ENCODE measurements around the gene GP1BB. TPM values are rescaled to one million over a fixed set of nuclear protein-coding genes. Genes with fewer than 3 reads are reported as not detected.

The GP1BB gene
- total and polyA plus RNA-seq, 12 donors: 5.3 to 56.1 (median 9.5) TPM; not detected in 6

DNA sequence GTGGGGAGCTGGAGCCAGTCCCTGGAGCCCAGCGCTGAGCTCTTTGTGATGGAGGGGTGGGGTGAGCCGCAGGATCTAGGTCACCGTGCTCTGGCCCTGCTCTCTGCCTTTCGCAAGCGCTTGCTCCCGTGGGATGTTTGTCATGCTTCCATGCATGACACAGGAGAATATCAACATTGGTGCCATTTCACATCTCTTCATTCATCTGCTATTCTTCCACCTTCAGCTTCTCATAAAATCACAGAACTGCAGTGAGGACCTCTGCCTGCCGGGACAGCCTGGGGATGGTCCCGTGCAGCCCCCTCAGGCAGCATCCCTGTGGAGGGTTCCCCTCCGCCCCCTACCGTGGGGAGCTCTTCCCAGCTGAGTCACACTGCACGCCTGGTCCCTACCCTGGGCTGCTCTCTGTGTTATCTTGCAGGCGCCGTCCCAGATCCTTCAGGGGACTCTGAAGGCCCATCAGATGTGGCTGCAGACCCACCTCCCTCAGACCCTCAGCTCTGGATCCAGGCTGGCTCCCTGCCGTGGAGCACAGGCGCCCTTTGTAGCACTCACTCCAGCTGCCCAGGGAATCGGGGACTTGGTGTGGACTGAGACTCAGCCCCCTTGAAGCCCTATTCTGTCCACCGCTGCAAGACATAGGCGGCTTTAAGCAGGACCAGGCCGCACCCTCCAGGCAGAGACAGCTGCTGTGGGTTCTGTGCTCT, 14.1 kb upstream of the GP1BB start:
- DNase-seq: peak in 1 of 2 donors; percentile 73
- peaks cover 4 to 16% (median 6%) of the 10 kb centered on the region in 9 donors for H3K4me1 ChIP-seq
- 54 to 59% methylated on average over 19 of the region's 19 CpGs for WGBS, 2 donors
- intact Hi-C loops (cut with DNase I): loop anchor here in 1 of 10 donors (2.0 kb wide), 1 partner anchor 18 kb away; no protein-coding TSS in a partner anchor
- ATAC-seq: peak in 6 of 8 donors; percentile 41 to 72 (median 47)
- H3K36me3 ChIP-seq: no peaks in the 10 kb centered on the region
- H3K27ac ChIP-seq: no peak overlapping the region
- peaks cover 5 to 30% (median 11%) of the 10 kb centered on the region in 7 donors for H3K27me3 ChIP-seq
- H3K4me3 ChIP-seq: no peak overlapping the region
- no peaks in the 10 kb centered on the region for H3K9me3 ChIP-seq
- TF ChIP-seq, protein P1, sequence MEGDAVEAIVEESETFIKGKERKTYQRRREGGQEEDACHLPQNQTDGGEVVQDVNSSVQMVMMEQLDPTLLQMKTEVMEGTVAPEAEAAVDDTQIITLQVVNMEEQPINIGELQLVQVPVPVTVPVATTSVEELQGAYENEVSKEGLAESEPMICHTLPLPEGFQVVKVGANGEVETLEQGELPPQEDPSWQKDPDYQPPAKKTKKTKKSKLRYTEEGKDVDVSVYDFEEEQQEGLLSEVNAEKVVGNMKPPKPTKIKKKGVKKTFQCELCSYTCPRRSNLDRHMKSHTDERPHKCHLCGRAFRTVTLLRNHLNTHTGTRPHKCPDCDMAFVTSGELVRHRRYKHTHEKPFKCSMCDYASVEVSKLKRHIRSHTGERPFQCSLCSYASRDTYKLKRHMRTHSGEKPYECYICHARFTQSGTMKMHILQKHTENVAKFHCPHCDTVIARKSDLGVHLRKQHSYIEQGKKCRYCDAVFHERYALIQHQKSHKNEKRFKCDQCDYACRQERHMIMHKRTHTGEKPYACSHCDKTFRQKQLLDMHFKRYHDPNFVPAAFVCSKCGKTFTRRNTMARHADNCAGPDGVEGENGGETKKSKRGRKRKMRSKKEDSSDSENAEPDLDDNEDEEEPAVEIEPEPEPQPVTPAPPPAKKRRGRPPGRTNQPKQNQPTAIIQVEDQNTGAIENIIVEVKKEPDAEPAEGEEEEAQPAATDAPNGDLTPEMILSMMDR (IDR thresholded peaks at IDR 0.05): no peak

DNA sequence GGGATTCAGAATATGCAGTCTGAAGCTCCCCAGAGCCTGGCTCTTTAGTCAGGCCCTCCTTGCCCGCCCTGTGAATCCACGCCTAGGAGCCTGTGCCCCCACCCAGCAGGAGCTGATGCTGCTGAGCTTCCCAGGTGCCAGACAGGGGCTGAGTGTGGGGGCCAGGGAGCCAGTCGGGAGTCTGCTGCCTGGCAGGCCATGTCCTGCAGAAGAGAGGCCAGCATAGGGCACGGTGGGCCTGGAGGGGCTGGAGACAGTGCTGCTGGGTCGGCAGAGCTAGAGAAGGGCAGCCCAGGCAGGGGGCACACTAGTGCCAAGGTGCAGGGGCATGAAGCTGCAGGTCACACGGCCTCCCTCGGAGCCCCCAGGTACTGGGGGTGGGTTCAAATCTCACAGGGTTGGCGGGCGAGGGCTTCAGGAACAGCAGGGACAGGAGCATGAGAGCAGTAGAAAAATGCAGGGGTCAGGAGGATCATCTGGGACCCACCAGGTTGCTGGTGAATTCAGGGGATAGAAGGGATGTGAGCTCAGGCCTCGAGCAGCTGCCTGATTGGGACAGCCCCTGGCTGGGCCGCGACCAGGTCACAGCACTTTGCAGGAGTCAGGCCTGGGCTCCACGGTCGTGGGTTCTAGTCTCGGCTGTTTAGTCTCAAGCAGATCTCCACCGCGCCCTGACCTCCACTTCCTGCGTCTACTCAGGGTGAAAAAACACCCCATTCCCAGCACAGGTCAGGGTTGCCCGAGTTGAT, 13.1 kb upstream of the GP1BB start:
- Histone ChIP-seq H3K36me3 (no peaks in the 10 kb centered on the region), H3K4me3 (no peak overlapping the region), H3K9me3 (no peaks in the 10 kb centered on the region), H3K4me1 (peaks cover 5 to 23% (median 12%) of the 10 kb centered on the region in 9 donors), H3K27ac (no peak overlapping the region), H3K27me3 (peaks cover under 1 to 27% (median 16%) of the 10 kb centered on the region in 7 donors)
- ATAC-seq (no peak), DNase-seq (no peak)
- intact Hi-C loops (cut with DNase I): no loop called here
- 88 to 92% methylated on average over 19 of the region's 19 CpGs for WGBS, 2 donors
- TF ChIP-seq, protein P1 (IDR thresholded peaks at IDR 0.05): no peak

DNA sequence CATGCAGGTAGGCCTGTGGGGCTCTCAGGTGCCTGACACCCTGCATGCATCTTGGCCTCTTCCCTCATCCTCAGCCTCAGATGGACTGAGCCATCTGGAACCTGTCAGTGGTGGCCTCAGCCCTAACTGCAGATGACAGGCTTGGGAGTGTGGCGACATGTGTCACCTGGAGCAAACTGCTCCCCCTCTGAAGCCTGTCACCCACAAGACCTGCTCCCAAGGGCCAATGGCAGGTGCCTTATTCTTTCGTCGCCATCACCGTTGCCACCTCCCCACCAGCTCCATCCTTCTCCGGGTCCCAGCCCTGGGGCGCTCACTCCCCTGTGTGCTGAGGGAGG, 12.6 kb upstream of the GP1BB start:
- TF ChIP-seq, protein P1 (IDR thresholded peaks at IDR 0.05): no peak
- Histone ChIP-seq H3K36me3 (no peaks in the 10 kb centered on the region), H3K4me1 (peaks cover 5 to 28% (median 17%) of the 10 kb centered on the region in 9 donors), H3K4me3 (no peak overlapping the region), H3K27ac (no peak overlapping the region), H3K27me3 (peaks cover 0 to 27% (median 12%) of the 10 kb centered on the region in 7 donors), H3K9me3 (no peaks in the 10 kb centered on the region)
- 85 to 87% methylated on average over 6 of the region's 6 CpGs for WGBS, 2 donors
- ATAC-seq (no peak), DNase-seq (no peak)
- intact Hi-C loops (cut with DNase I): no loop called here

- H3K4me1 ChIP-seq: peaks cover 13 to 51% (median 28%) of the 10 kb centered on the region in 9 donors
- no peaks in the 10 kb centered on the region for H3K36me3 ChIP-seq
- TF ChIP-seq, protein P1 (IDR thresholded peaks at IDR 0.05): no peak
- H3K27me3 ChIP-seq: peaks cover 0 to 32% (median 13%) of the 10 kb centered on the region in 7 donors
- WGBS, 2 donors: 92 to 93% methylated on average over 13 of the region's 13 CpGs
- no peaks in the 10 kb centered on the region for H3K9me3 ChIP-seq
- intact Hi-C loops (cut with DNase I): no loop called here
- ATAC-seq: no peak
- no peak for DNase-seq
- H3K4me3 ChIP-seq: peak overlapping the region in 1 of 10 donors; percentile 64
- H3K27ac ChIP-seq: no peak overlapping the region
Measured at GRCh38 chr22:19713245-19713644, 10.1 kb upstream of the GP1BB start.
